Neuron (in vitro differentiated cells): Measurements from ENCODE around the gene CASS4.
A peak's percentile ranks its signal among the peaks of the same experiment; 100 is the strongest.
"Not testable (repeated sequence)": the region's sequence is repeated elsewhere in the genome, so short reads cannot be mapped to it uniquely, and the experiment has no call there.

Source experiments
- H2AFZ ChIP-seq: one replicate; pipeline ENCODE4 v1.6.1; 2013; ENCODE audit warnings: low read depth, mild to moderate bottlenecking, inconsistent platforms, low read length, moderate library complexity
- H3K27me3 ChIP-seq: one replicate; pipeline ENCODE4 v1.6.1; 2013; ENCODE audit warnings: low read length; ENCODE audit not compliant: insufficient read depth
- H3K36me3 ChIP-seq: one replicate; pipeline ENCODE4 v1.6.1; 2013; ENCODE audit warnings: low read length; ENCODE audit not compliant: insufficient read depth
- H3K4me1 ChIP-seq: one replicate; pipeline ENCODE4 v1.6.1; 2013; ENCODE audit warnings: low read length; ENCODE audit not compliant: insufficient read depth
- H3K4me3 ChIP-seq: 2 replicates; pipeline ENCODE4 v1.5.1; 2013; ENCODE audit warnings: mild to moderate bottlenecking, low read length, moderate library complexity
- H3K9me3 ChIP-seq: one replicate; pipeline ENCODE4 v1.6.1; 2013; ENCODE audit warnings: low read length

The CASS4 gene

GRCh38 chr20:56382696-56383095, 29.4 kb upstream of the CASS4 start:
- H3K4me3 ChIP-seq, result no peak overlapping the region

DNA sequence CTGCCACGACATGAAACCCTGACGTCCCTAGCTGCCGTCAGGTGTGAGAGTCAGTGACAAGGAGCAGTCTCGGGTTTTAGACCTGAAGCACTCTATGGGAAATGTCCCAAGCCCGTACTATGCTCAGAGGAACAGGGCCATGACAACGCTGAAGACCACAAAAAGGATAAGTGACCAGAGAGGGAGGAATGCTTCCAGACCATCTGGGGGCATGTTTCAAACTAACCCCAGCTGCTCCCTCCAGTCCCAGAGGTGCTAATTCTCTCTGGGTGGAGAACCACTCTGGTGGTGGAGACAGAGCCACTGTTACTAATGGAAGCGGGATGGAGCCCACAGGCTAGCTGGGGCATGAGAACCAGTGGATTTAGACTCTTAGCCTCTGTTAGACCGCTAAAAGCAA, 28.7 kb upstream of the CASS4 start:
- no peaks in the 10 kb centered on the region for H3K9me3 ChIP-seq
- no peaks in the 10 kb centered on the region for H3K4me1 ChIP-seq
- H3K36me3 ChIP-seq, result peaks cover 67% of the 10 kb centered on the region
- no peak overlapping the region for H2AFZ ChIP-seq
- no peak overlapping the region for H3K4me3 ChIP-seq
- no peaks in the 10 kb centered on the region for H3K27me3 ChIP-seq

More at GRCh38 chr20:56382696-56383095, 29.4 kb upstream of the CASS4 start:
- Histone ChIP-seq H3K36me3 (peaks cover 67% of the 10 kb centered on the region), H3K9me3 (no peaks in the 10 kb centered on the region), H2AFZ (no peak overlapping the region), H3K4me1 (no peaks in the 10 kb centered on the region), H3K27me3 (no peaks in the 10 kb centered on the region)

- no peaks in the 10 kb centered on the region for H3K27me3 ChIP-seq
- no peaks in the 10 kb centered on the region for H3K4me1 ChIP-seq
- H3K36me3 ChIP-seq, result peaks cover 69% of the 10 kb centered on the region
- H2AFZ ChIP-seq, result no peak overlapping the region
- H3K4me3 ChIP-seq, result no peak overlapping the region
- no peaks in the 10 kb centered on the region for H3K9me3 ChIP-seq
Measured at GRCh38 chr20:56385130-56385529, 26.9 kb upstream of the CASS4 start.

DNA sequence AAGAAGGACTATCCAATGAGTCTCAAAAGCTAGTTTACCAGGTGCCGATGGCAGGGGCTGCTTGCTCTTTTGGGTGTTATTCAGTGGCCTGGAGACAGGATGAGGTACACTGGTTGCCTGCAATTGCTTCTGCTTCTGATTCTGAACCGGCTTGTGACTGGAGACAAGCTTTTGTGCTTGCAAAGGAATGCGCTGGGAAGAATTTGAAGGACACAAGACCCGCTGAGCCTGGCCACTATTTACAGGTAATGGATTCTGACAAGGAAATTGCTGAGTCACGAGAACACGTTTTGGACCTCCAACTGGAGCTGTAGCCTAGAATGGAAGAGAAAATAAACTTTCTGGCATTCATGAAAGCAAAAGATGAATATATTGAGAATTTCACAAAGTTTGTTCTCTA, 25.8 kb upstream of the CASS4 start:
- H3K36me3 ChIP-seq, result peaks cover 60% of the 10 kb centered on the region

GRCh38 chr20:56388882-56389281, 23.2 kb upstream of the CASS4 start:
- peaks cover 39% of the 10 kb centered on the region for H3K36me3 ChIP-seq
- no peak overlapping the region for H2AFZ ChIP-seq

More for the DNA sequence above, 25.8 kb upstream of the CASS4 start:
- Histone ChIP-seq H2AFZ (no peak overlapping the region), H3K4me3 (no peak overlapping the region), H3K4me1 (peaks cover 9% of the 10 kb centered on the region), H3K9me3 (no peaks in the 10 kb centered on the region), H3K27me3 (no peaks in the 10 kb centered on the region)

DNA sequence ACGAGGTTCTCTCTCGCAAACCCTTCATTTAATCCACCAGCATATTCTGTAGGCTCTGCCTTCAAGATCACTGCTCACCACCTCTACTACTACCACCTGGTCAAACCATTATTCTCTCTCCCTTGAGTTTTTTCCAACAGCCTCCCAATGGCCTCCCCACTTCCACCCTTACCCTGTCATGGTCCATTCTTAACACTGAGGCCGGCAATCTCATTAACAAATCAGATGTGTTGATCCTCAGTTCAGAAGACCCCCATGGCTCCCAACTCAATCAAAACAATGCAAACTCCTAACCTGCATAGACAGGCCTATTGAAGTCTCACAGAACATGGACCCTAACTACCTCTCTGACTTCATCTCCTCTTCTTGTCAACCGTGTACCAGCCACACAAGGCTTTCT, 22.3 kb upstream of the CASS4 start:
- Histone ChIP-seq H3K9me3 (no peaks in the 10 kb centered on the region), H3K4me3 (no peak overlapping the region), H3K4me1 (peaks cover 19% of the 10 kb centered on the region), H2AFZ (no peak overlapping the region), H3K36me3 (peaks cover 35% of the 10 kb centered on the region), H3K27me3 (no peaks in the 10 kb centered on the region)

More at GRCh38 chr20:56388882-56389281, 23.2 kb upstream of the CASS4 start:
- Histone ChIP-seq H3K9me3 (no peaks in the 10 kb centered on the region), H3K4me3 (no peak overlapping the region), H3K27me3 (no peaks in the 10 kb centered on the region), H3K4me1 (peaks cover 17% of the 10 kb centered on the region)

GRCh38 chr20:56390396-56390795, 21.7 kb upstream of the CASS4 start:
- H3K4me3 ChIP-seq, result peak overlapping the region; percentile 80
- not testable (repeated sequence) for H3K27me3 ChIP-seq, H3K9me3 ChIP-seq, H2AFZ ChIP-seq
- peaks cover 19% of the 10 kb centered on the region for H3K4me1 ChIP-seq
- H3K36me3 ChIP-seq, result peaks cover 36% of the 10 kb centered on the region

DNA sequence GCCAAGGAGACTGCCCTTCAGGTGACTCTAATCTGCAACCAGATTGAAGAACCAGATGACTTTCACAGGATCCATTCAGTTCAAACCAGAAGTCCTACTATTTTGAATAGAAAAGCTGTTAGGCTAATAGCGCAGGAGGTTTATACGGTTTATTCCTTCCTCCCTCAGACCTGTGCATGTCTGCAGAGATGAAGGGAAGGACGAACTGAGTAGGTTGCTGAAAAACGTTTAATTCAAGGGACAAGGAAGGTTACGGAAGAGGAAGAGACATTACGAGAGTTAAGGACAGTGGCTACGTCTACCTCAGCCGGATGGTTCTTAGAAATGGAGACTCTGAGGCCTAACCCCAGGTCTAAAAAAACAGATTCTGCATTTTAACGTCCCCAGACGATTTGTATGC, 21.0 kb upstream of the CASS4 start:
- Histone ChIP-seq H3K9me3 (no peaks in the 10 kb centered on the region), H3K4me1 (peaks cover 19% of the 10 kb centered on the region), H3K27me3 (no peaks in the 10 kb centered on the region), H2AFZ (no peak overlapping the region), H3K36me3 (peaks cover 37% of the 10 kb centered on the region), H3K4me3 (peak overlapping the region; percentile 80)

DNA sequence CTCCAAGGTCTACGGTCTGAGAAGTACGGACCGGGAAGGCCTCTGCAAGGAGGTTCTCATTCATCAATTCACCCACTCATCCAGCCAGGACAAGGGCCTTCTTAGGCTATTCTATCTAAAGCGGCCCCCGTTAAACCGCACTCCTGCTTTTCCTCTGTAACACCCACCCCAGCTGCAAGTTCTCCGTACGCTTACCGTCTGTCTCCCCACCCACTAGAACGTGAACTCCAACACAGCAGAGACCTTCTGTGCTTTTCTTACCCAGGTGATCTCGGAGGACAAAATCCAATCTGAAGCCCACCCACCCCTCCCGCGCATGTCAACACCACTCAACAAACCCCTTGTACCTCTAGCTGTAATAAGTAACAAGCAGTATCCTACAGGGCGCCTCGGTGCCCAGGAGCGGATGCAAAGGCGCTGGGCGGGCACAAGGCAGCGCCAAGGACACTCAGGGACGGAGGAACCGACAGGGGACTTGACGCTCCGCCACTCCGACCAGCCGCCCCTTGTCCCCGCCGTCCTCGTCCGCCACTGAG, 20.4 kb upstream of the CASS4 start:
- H3K4me3 ChIP-seq, result peak overlapping the region; percentile 80
- peaks cover 19% of the 10 kb centered on the region for H3K4me1 ChIP-seq
- peaks cover 39% of the 10 kb centered on the region for H3K36me3 ChIP-seq
- H3K27me3 ChIP-seq, result no peaks in the 10 kb centered on the region
- no peak overlapping the region for H2AFZ ChIP-seq
- no peaks in the 10 kb centered on the region for H3K9me3 ChIP-seq

GRCh38 chr20:56392132-56392880, 19.8 kb upstream of the CASS4 start, which contains the start of the genes AURKA and CSTF1:
TSS of gene AURKA (minus strand) at chr20:56392215. CDS start at chr20:56388197, 4,018 bp downstream.
TSS of gene CSTF1 (plus strand) at chr20:56392645. CDS start at chr20:56395553, 2,908 bp downstream.
- Histone ChIP-seq H3K4me1 (peaks cover 19% of the 10 kb centered on the region), H3K4me3 (peak within 1 kb of the TSS; percentile 80), H3K36me3 (peaks cover 46% of the 10 kb centered on the region), H2AFZ (no peak within 1 kb of the TSS), H3K9me3 (no peaks in the 10 kb centered on the region), H3K27me3 (no peaks in the 10 kb centered on the region)

DNA sequence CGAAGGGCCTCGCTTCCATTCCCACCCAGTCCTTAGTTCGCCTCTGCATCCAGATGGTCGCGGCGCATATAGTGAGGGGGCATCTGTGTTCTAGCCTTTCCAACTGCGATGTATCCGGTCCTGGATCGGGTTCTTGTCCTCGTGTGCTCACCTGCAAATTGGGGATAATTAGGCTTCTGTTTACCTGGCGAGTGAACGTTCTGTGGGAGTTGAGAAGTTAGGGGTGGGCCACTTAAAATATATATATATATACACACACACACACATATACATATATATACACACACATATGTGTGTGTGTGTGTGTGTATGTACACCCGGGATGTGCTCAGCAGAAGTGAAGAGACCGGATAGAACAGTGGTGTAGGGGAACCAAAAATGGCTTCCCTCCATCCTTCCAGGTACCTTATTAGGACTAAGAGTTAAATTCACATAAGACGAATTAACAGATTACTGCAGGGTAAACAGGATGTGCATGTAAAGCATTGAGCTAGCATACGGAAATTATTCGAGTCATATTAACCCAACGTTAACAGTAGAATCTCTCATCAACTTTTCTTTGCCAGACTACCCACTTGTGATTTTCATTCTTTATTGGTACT, 19.1 kb upstream of the CASS4 start:
- peak overlapping the region; percentile 80 for H3K4me3 ChIP-seq
- peaks cover 19% of the 10 kb centered on the region for H3K4me1 ChIP-seq
- no peak overlapping the region for H2AFZ ChIP-seq
- H3K36me3 ChIP-seq, result peaks cover 50% of the 10 kb centered on the region
- no peaks in the 10 kb centered on the region for H3K27me3 ChIP-seq
- H3K9me3 ChIP-seq, result no peaks in the 10 kb centered on the region

DNA sequence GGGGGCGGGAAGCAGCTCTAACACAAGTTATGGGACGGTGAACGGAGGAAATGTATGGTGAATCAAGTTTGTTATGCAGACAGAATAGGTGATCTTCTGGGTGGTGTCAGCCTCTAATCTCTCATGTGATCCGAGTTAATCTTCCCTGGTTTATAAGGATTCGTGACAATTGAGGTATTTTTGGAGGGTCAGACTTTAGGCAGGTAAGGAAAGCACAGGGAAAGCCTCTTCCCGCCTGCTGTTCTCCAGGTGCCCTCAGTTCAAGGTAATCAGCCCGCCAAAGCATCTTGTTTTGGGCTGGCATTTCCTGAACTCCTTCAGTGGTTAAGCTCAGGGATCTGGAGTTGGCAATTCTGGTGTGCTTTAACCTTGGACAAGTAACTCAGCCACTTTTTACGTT, 18.4 kb upstream of the CASS4 start:
- Histone ChIP-seq H2AFZ (no peak overlapping the region), H3K27me3 (no peaks in the 10 kb centered on the region), H3K4me1 (peaks cover 19% of the 10 kb centered on the region), H3K36me3 (peaks cover 52% of the 10 kb centered on the region), H3K9me3 (no peaks in the 10 kb centered on the region), H3K4me3 (peak overlapping the region; percentile 80)

- Histone ChIP-seq H3K4me3 (no peak overlapping the region), H2AFZ (no peak overlapping the region), H3K27me3 (no peaks in the 10 kb centered on the region), H3K36me3 (peaks cover 49% of the 10 kb centered on the region), H3K9me3 (no peaks in the 10 kb centered on the region), H3K4me1 (peaks cover 19% of the 10 kb centered on the region)
Measured at GRCh38 chr20:56395166-56395565, 16.9 kb upstream of the CASS4 start.
